Activated naive CD4-positive, alpha-beta T cell treated with anti-CD3 and anti-CD28 coated beads for 36 hours (primary cell): ENCODE data around the gene SYTL1. TPM values are rescaled to one million over a fixed set of nuclear protein-coding genes. Genes with fewer than 3 reads are reported as not detected.

Experiments used
- CTCF ChIA-PET: fragments of 350-600 bp; sonication (Branson Sonifier 250); formaldehyde crosslinking; loops from one replicate; lab custom pipeline; 2021; ENCODE audit warnings: antibody characterized with exemption; lab: Charles Lee
- DNase-seq: peaks from one replicate; pipeline ENCODE4 v3.0.0-alpha.2; 2020
- H3K27ac Mint-ChIP-seq: one replicate; pipeline ENCODE4 v1.8.0; 2021; ENCODE audit warnings: mild to moderate bottlenecking, mixed read lengths
- H3K27me3 Mint-ChIP-seq: one replicate; pipeline ENCODE4 v1.8.0; 2021; ENCODE audit warnings: low read depth, mixed read lengths
- H3K36me3 Mint-ChIP-seq: one replicate; pipeline ENCODE4 v1.8.0; 2021; ENCODE audit warnings: low read depth, mixed read lengths
- H3K4me1 Mint-ChIP-seq: one replicate; pipeline ENCODE4 v1.8.0; 2021; ENCODE audit warnings: low read depth, mixed read lengths
- H3K4me3 Mint-ChIP-seq: one replicate; pipeline ENCODE4 v1.8.0; 2021; ENCODE audit warnings: mild to moderate bottlenecking, moderate library complexity, mixed read lengths
- H3K9me3 Mint-ChIP-seq: one replicate; pipeline ENCODE4 v1.8.0; 2021; ENCODE audit warnings: mixed read lengths
- intact Hi-C: fragments of 100-400 bp; cut with micrococcal nuclease; formaldehyde crosslinking; loops from one replicate; pipeline ENCODE4 v1.15.1; 2023
- total RNA-seq, 2 experiments: library from RNA; stranded (reverse); gene quantifications; one replicate each; pipeline ENCODE4 v1.2.3, GENCODE V29; 2021

Gene SYTL1
- total RNA-seq, 2 experiments from 2014 or later, result 28.5 to 29.2 TPM

GRCh38 chr1:27339213-27339612 is 2.6 kb upstream of the SYTL1 start:
- intact Hi-C loops, result no loop called here
- DNase-seq, result no peak
- no peaks in the 10 kb centered on the region for H3K9me3 Mint-ChIP-seq
- no peaks in the 10 kb centered on the region for H3K27me3 Mint-ChIP-seq
- H3K4me1 Mint-ChIP-seq, result peaks cover 45% of the 10 kb centered on the region
- no peak overlapping the region for H3K27ac Mint-ChIP-seq
- CTCF ChIA-PET, result interaction anchor here (0.6 to 3.4 kb wide), 3 partner anchors 16 to 50 kb away, joined by 3 to 12 read pairs (median 5); no protein-coding TSS in a partner anchor
- H3K4me3 Mint-ChIP-seq, result no peak overlapping the region
- H3K36me3 Mint-ChIP-seq, result peaks cover 14% of the 10 kb centered on the region

DNA sequence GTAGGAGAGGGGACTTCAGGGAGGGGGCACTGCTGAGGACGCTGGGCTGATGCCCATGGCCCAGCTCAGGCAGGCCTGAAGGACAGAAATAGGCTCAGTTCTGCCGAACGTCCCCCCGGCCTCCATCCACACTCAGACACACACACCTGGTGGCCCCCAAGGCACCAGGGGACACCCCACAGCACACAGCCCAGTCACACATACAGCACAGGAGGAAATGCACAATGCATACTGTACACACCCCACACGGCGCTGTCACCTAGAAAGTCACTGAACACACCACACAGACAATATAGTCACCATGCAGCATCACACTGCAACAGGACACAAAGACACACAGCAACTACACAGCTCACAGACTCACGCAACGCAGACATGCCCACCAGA is 562 bp downstream of the SYTL1 start:
- peak; percentile 72 for DNase-seq
- no peaks in the 10 kb centered on the region for H3K9me3 Mint-ChIP-seq
- H3K4me3 Mint-ChIP-seq, result peak overlapping the region; percentile 83
- CTCF ChIA-PET, result interaction anchor here (0.6 to 2.1 kb wide), 6 partner anchors 10 to 327 kb away, joined by 4 to 12 read pairs (median 6); no protein-coding TSS in a partner anchor
- peaks cover 52% of the 10 kb centered on the region for H3K4me1 Mint-ChIP-seq
- intact Hi-C loops, result loop anchor here (5.0 kb wide), 1 partner anchor 180 kb away; no protein-coding TSS in a partner anchor
- H3K27me3 Mint-ChIP-seq, result no peaks in the 10 kb centered on the region
- peak overlapping the region; percentile 85 for H3K27ac Mint-ChIP-seq
- H3K36me3 Mint-ChIP-seq, result no peaks in the 10 kb centered on the region

DNA sequence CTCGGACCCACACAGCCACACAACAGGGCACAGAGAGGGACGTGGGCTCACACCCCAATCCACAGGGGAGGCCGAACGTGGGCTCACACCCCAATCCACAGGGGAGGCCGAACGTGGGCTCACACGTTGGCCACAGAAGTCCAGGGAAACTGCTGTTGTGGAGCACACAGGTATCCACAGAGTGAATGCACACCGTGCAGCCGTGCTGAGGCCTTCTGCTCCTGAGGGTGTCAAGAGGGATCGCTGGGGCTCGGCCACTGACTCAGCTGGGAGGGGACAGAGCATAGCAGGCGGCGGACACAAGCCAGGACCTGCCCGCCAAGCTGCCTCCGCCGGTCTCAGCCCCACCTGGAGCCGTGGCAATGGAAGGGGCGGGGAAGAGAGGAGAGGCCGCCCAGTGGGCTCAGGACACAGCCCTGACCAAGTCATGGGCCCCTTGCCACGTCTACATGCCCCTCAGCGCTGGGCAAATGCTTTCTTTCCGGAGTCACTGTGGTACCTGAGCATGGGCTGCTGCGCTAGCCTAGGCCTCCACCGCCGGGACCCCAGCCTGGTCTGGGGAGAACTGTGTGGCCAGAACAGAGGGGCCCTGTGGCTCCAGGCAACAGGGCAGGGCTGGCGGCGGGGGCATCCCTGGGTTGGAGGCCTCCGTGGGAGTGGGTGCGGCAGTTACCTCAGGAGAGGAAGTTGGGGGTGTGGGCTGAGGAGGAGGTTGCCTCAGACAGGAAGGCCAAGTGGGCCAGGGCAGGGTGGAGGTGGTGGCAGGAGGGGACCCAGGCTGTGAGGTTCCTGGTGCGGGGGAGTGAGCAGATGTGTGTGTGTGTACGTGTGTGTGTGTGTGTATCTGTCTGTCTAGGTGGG is 1.2 kb downstream of the SYTL1 start:
- H3K4me1 Mint-ChIP-seq, result peaks cover 53% of the 10 kb centered on the region

DNA sequence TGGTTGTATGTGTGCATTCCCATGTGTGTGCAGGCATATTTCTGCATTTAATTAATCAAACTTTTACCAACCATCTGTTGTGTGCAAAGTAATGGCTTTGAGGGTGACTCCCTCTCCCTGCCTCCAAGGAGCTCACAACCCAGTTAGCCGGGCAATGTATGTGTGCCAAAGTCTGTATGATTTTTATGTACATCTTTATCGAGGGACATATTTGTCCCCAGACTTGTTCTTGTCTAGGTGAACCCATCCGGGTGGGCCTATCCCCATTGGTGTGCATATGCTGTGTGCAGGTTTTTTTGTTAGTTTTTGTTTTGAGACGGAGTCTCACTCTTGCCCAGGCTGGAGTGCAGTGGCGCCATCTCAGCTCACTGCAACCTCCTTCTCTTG is 1.8 kb downstream of the SYTL1 start:
- H3K27ac Mint-ChIP-seq, result peak overlapping the region; percentile 85
- intact Hi-C loops, result loop anchor here (5.0 kb wide), 1 partner anchor 179 kb away; no protein-coding TSS in a partner anchor
- H3K27me3 Mint-ChIP-seq, result no peaks in the 10 kb centered on the region
- no peaks in the 10 kb centered on the region for H3K9me3 Mint-ChIP-seq
- no peaks in the 10 kb centered on the region for H3K36me3 Mint-ChIP-seq
- H3K4me3 Mint-ChIP-seq, result peak overlapping the region; percentile 83
- DNase-seq, result no peak
- H3K4me1 Mint-ChIP-seq, result peaks cover 53% of the 10 kb centered on the region
- CTCF ChIA-PET, result interaction anchor here (0.6 to 4.4 kb wide), 5 partner anchors 11 to 47 kb away, joined by 3 to 37 read pairs (median 4); no protein-coding TSS in a partner anchor

More for the DNA sequence above, 1.2 kb downstream of the SYTL1 start:
- Mint-ChIP-seq H3K36me3 (no peaks in the 10 kb centered on the region), H3K27ac (peak overlapping the region; percentile 85), H3K9me3 (no peaks in the 10 kb centered on the region), H3K4me3 (peak overlapping the region; percentile 83), H3K27me3 (no peaks in the 10 kb centered on the region)
- intact Hi-C loops, result loop anchor here (5.0 kb wide), 1 partner anchor 179 kb away; no protein-coding TSS in a partner anchor
- CTCF ChIA-PET, result interaction anchor here (0.6 to 4.4 kb wide), 8 partner anchors 11 to 326 kb away, joined by 3 to 37 read pairs (median 4); no protein-coding TSS in a partner anchor
- DNase-seq, result peak; percentile 75

- DNase-seq, result no peak
- CTCF ChIA-PET, result interaction anchor here (0.8 to 4.4 kb wide), 6 partner anchors 9 to 50 kb away, joined by 3 to 37 read pairs (median 4); no protein-coding TSS in a partner anchor
- no peaks in the 10 kb centered on the region for H3K27me3 Mint-ChIP-seq
- H3K27ac Mint-ChIP-seq, result no peak overlapping the region
- H3K4me3 Mint-ChIP-seq, result no peak overlapping the region
- intact Hi-C loops, result no loop called here
- H3K36me3 Mint-ChIP-seq, result no peaks in the 10 kb centered on the region
- peaks cover 41% of the 10 kb centered on the region for H3K4me1 Mint-ChIP-seq
- no peaks in the 10 kb centered on the region for H3K9me3 Mint-ChIP-seq
Measured at GRCh38 chr1:27345272-27345671, 3.5 kb downstream of the SYTL1 start.

DNA sequence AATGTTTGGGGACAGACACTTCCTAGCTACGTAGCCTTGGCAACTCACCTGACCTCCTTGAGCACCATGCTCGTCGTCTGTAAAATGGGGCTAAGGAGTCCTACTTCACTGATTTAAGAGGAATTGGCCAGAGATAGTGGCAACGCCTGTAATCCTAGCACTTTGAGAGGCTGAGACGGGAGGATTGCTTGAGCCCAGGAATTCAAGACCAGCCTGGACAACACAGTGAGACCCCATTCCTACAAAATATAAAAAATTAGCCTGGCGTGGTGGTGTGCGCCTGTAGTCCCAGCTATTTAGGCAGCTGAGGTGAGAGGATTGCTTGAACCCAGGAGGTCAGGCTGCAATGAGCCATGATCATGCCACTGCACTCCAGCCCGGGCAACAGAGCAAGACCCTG is 4.5 kb downstream of the SYTL1 start:
- Mint-ChIP-seq H3K9me3 (no peaks in the 10 kb centered on the region), H3K36me3 (no peaks in the 10 kb centered on the region), H3K4me1 (peaks cover 32% of the 10 kb centered on the region), H3K27me3 (no peaks in the 10 kb centered on the region), H3K4me3 (no peak overlapping the region), H3K27ac (no peak overlapping the region)
- intact Hi-C loops, result no loop called here
- CTCF ChIA-PET, result interaction anchor here (0.7 to 4.4 kb wide), 7 partner anchors 10 to 372 kb away, joined by 3 to 37 read pairs (median 3); partner anchors contain the start of gene MAP3K6
- no peak for DNase-seq

GRCh38 chr1:27346991-27347624 is 5.3 kb downstream of the SYTL1 start:
- no peak for DNase-seq
- CTCF ChIA-PET, result interaction anchor here (0.8 to 4.4 kb wide), 4 partner anchors 9 to 260 kb away, joined by 3 to 37 read pairs (median 10); partner anchors contain the start of gene MAP3K6
- Mint-ChIP-seq H3K27ac (no peak overlapping the region), H3K9me3 (no peaks in the 10 kb centered on the region), H3K36me3 (no peaks in the 10 kb centered on the region), H3K27me3 (no peaks in the 10 kb centered on the region), H3K4me3 (no peak overlapping the region), H3K4me1 (peaks cover 26% of the 10 kb centered on the region)
- intact Hi-C loops, result no loop called here

GRCh38 chr1:27348861-27349783 is 7.3 kb downstream of the SYTL1 start:
- Mint-ChIP-seq H3K9me3 (no peaks in the 10 kb centered on the region), H3K4me1 (peaks cover 8% of the 10 kb centered on the region), H3K27me3 (no peaks in the 10 kb centered on the region), H3K36me3 (no peaks in the 10 kb centered on the region), H3K27ac (no peak overlapping the region), H3K4me3 (peak overlapping the region; percentile 32)
- DNase-seq, result peak; percentile 30
- CTCF ChIA-PET, result interaction anchor here (0.7 to 1.1 kb wide), 2 partner anchors 8 to 68 kb away, joined by 3 to 4 read pairs; no protein-coding TSS in a partner anchor
- intact Hi-C loops, result loop anchor here (1.0 kb wide), 1 partner anchor 8 kb away; no protein-coding TSS in a partner anchor

- no peak for DNase-seq
- H3K4me3 Mint-ChIP-seq, result no peak overlapping the region
- intact Hi-C loops, result loop anchor here (1.0 kb wide), 1 partner anchor 9 kb away; no protein-coding TSS in a partner anchor
- peaks cover 4% of the 10 kb centered on the region for H3K4me1 Mint-ChIP-seq
- H3K27ac Mint-ChIP-seq, result no peak overlapping the region
- no peaks in the 10 kb centered on the region for H3K27me3 Mint-ChIP-seq
- no peaks in the 10 kb centered on the region for H3K36me3 Mint-ChIP-seq
- CTCF ChIA-PET, result interaction anchor here (1.9 kb wide), 1 partner anchor 17 kb away, joined by 3 read pairs; no protein-coding TSS in a partner anchor
- H3K9me3 Mint-ChIP-seq, result no peaks in the 10 kb centered on the region
Measured at GRCh38 chr1:27349784-27350662, 8.2 kb downstream of the SYTL1 start.

DNA sequence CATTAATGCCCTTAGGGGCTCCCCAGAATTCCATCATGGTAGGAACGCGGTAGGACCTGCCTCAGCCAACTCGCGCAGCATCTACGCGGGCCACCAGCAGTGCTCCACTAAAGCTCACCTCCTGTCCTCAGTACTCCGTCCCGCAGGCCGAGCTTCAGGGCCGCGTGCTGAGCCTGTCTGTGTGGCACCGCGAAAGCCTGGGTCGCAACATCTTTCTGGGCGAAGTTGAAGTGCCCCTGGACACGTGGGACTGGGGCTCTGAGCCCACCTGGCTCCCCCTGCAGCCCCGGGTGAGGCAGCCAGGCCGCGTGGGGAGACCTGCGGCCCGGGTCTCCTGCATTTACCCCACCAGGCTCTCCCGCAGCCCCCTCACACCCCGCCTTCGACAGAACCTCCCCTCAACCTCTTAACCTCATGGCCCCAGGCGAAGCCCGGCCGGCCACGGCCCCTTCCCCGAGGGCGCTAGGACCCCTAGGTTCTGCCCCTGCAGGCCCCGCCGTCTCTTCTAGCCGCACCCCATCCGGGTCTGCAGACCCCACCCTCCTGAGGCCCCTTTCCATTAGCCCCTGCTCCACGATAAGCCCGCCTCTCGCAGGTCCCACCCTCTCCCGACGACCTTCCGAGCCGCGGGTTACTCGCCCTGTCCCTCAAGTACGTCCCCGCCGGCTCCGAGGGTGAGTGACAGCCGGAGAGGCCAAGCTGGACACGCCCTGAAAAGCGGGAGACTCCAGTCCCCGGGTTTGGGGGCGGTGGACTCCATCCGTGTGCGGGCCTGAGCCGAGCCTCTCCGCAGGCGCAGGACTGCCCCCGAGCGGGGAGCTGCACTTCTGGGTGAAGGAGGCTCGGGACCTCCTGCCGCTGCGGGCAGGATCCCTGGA is 9.1 kb downstream of the SYTL1 start:
- H3K27me3 Mint-ChIP-seq, result no peaks in the 10 kb centered on the region
- H3K4me3 Mint-ChIP-seq, result no peak overlapping the region
- H3K4me1 Mint-ChIP-seq, result peaks cover 10% of the 10 kb centered on the region
- CTCF ChIA-PET, result interaction anchor here (1.9 kb wide), 1 partner anchor 18 kb away, joined by 3 read pairs; no protein-coding TSS in a partner anchor
- no peaks in the 10 kb centered on the region for H3K36me3 Mint-ChIP-seq
- DNase-seq, result no peak
- H3K9me3 Mint-ChIP-seq, result no peaks in the 10 kb centered on the region
- intact Hi-C loops, result no loop called here
- H3K27ac Mint-ChIP-seq, result no peak overlapping the region
